GM18502 (cell line): ENCODE results near the gene VSIG10L2.
"Not testable (repeated sequence)": the region's sequence is repeated elsewhere in the genome, so short reads cannot be mapped to it uniquely, and the experiment has no call there.

Experiments
- ATAC-seq: cut with Tn5 transposase; IDR thresholded peaks from one replicate; pipeline ENCODE4 v1.9.1; 2021; ENCODE audit warnings: mild to moderate bottlenecking; ENCODE audit not compliant: unreplicated experiment, poor library complexity

Gene VSIG10L2

DNA sequence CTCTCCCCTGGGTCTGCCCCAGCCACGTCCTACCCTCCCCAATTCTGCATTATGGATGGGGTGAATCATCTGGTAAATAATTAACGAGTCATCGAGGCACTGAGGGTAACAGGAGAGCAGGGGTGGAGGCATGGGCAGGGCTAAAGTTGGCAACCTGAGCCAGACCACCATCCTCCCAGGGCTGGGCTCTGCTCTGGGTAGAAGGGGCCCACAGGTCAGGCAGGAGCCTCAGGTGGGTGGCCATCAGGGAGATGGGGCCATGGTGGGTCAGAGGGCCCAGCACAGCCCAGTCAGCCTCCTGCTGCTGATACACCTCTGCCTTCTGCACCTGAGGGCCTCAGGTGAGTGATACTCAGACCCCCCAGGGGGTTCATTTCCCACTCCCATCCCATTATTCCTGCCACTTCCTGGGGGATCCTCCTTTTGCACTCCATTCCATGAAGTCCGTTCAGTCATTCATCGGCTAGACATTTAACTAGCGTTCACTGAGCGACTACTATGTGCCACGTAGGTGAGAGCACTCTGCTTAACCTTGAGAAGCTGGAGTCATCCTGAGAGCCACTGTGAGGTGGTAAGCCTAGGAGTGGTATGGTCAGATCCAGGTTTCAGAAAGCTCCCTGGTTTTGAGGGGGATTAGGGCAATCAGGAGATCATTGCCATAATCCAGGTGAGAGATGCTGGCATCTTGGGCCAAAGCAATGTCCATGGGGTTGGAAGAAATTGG is at the start of gene VSIG10L2:
Gene VSIG10L2 (plus strand): TSS at position 248 of the 724 bp plus-strand sequence. CDS start 12 bp downstream, at position 260.
- no peak for ATAC-seq

DNA sequence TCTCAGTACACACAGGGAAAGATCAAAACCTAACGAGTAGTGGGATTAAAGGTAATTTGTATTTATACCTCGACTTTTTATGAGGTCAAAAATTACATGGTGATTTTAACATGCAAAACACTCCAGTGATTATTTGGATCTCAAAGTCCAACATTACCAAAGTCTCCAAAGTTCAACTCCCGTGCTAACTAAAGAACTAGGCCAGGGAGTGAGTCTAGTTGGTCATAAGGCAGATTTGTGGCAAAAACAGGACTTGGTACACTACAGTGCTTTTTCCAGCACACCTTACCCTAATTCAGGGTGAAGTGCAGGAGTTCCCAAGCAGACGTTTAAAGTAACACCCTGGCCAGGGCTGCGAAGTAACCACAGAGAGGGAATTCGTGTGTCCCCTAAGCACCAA is 44.0 kb upstream of the VSIG10L2 start:
- no peak for ATAC-seq

DNA sequence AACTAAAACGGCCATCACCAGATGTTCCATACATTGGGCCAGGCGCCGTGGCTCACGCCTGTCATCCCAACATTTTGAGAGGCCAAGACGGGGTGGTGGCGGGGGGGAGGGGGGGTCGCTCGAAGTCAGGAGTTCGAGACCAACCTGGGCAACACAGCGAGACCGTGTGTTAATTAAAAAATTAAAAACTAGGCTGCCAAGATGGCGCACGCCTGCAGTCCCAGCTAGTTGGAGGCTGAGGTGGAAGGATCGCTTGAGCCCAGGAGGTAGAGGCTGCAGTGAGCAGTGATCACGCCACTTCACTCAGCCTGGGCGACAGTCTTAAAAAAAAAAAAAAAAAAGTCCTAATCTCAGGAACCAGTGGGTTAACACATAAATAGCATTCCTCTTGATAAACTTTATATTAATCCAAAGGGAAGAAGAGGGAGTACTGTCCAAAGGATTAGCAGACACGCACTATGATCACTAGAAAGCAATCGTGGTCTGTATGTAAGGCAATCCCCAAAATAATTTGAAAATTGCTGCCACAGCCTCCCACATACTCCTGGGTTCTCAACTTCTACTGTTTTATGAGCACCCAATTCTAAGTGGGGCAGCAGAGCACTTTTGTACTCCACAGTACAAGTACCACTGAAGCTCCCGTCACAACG is 43.4 kb upstream of the VSIG10L2 start:
- ATAC-seq, result no peak

DNA sequence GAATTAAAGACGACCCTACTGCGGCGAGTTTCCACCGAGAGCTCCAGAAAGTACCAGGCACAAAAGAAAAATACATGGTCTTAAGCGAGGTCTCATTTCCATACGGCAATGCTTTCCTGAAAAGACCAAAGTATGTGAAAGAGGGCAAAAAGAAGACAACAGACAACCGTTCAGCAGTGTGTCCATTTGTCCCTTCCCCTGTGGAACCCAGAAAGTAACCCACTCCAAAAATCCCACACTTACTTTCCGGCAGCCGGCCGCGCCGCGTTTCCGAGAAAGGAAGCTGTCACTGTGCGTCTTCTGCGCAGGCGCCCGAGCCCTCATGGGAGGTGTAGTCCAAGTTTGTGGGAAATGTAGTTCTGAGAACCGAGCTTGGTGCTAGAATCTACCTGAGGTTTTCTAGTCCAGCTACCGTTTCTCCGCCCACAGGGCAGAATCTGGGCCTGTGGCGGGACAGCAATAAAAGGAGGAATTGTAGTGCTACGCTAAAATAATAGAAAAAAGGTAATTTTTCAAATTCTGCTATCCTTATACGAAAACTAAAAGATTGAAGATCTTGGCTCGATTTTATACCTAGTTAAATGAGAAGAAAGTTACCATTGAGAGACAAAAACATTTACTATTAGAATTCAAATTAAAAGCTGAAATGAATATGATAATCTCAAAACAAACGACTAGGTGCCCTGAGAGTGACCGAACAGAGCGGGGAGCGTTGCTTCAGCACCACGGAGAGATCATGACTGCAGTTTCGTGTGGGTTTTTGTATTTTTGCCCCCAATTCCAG is 42.7 kb upstream of the VSIG10L2 start, which contains the start of gene PUS3:
Gene PUS3 (minus strand): TSS at position 280 of the 784 bp plus-strand sequence. CDS start 6,922 bp downstream, outside the sequence.
- peak; percentile 98 for ATAC-seq

DNA sequence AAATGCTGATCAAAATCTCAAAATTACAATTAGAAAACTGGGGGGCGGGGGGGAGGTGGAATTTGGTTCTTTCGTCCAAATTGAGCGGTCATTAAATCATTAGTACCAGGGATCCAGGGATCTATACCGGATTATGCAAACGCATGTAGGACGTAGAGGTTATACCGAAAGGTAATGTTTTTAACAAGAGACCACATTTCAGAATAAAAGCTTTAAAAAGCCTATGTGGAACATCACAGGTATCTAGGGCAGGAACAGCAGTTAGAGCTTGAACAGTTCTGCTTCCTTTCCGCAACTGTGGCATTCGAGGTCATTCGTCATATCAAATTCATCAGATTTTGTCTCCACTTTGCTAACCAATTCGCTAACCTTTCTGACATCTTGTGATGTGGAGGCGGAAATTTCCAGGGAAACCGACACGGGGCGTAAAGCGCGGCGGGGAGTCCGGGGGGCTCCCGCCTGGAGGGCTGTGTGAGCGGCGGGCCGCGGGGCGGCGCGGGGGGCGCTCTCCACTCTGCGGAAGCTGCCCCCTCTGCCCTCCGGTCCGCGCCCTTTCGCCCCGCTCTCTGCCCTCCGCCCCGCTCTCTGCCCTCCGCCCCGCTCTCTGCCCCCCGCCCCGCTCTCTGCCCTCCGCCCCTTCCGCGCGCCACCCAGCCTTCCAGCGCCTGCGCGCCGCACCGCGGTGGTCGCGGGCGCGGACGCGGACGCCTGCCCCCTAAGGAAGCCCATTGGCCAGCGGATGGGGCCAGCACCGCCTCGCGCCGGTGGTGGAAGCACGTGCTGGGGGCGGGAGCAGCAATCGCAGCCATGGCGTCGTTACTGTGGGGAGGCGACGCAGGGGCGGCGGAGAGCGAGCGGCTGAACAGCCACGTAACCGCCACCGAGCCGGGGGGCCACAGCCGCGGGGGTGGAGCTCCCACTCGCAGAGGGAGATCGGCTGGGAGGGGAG is 41.9 kb upstream of the VSIG10L2 start, which contains the start of gene DDX25:
Gene DDX25 (plus strand): TSS at position 798 of the 949 bp plus-strand sequence. CDS start 10 bp downstream, at position 808.
- no peak for ATAC-seq

DNA sequence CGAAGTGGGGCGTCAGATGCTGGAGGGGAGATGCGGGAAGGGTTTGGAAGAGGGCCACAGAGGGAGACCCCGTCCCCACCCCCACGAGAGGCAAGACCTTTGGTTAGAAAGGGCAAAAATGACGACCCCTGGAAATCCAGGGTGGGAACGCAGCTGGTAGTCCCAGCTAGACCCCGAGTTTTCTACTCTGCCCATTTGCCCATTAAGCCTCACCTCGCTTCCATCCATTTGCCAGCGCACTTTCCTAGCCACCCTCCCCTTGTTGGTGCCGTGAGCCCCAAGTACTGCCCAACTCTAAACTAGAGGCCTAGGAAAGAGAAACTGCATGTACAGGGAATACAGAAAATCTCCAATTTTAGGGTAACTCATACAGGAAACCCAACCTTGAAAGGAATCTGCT is 41.2 kb upstream of the VSIG10L2 start:
- ATAC-seq, result no peak

DNA sequence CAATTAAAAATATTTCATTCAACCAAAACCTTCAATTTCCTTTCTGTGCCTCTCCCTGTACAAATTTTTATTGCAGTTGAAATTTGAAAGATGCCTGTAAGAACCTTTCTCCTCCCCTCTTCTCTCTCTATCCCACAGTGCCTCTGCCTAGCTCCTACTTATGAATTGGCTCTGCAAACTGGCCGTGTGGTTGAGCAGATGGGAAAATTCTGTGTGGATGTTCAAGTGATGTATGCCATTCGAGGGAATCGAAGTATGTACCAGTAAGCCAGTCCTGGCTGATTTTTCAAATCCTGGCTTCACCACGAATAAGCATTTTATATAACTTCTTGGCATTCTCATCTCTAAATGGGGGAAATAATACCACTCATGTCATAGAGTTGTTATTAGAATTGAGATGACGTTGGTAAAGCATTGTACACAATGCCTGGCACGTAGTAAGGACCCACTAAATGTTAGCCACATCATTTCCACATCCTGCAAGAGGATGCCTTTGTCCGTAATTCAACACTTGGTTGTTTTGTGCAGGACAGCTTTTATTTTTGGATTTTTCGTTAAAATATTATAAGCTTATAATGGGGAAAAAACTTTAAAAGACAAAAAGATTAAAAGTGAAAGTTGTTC is 35.5 kb upstream of the VSIG10L2 start:
- ATAC-seq, result no peak

DNA sequence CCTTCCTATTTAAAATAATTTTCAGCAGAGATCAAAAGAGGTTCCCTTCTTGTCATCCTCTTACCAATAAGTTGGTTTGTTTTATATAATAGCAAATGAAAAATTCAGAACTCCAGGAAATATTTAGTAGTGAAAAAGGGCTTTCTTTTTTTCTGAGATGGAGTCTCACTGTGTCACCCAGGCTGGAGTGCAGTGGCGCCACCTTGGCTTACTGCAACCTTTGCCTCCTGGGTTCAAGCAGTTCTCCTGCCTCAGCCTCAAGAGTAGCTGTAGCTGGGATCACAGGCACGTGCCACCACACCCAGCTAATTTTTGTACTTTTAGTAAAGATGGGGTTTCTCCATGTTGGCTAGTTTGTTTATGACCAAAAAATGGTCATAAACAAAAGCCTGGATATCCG is 31.2 kb upstream of the VSIG10L2 start:
- not testable (repeated sequence) for ATAC-seq

DNA sequence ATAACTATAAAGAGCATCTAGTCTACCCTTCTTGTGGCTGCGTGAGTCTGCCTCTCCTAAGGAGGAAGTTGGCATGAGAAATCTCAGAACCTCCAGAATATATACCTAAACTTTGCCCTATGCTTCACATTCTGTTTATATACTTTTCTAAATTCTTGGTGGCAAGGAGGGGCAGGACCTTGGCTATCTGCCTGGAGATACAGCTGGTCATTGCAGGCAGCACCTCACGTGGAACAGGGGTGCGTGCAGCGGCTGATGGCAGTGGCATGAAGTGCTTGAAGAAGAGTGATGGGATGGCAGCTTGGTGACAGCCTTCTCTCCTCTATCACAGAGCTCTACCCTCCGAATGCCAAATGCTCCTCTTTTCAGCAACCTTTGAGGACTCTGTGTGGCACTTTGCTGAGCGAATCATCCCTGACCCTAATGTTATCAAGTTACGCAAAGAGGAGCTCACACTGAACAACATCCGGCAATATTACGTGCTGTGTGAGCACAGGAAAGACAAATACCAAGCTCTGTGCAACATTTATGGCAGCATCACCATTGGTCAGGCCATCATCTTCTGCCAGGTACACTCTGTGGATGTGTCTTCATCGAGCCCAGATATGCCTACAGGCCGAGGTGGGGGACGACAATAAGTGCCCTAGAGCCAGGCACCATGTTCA is 29.0 kb upstream of the VSIG10L2 start:
- ATAC-seq, result no peak

DNA sequence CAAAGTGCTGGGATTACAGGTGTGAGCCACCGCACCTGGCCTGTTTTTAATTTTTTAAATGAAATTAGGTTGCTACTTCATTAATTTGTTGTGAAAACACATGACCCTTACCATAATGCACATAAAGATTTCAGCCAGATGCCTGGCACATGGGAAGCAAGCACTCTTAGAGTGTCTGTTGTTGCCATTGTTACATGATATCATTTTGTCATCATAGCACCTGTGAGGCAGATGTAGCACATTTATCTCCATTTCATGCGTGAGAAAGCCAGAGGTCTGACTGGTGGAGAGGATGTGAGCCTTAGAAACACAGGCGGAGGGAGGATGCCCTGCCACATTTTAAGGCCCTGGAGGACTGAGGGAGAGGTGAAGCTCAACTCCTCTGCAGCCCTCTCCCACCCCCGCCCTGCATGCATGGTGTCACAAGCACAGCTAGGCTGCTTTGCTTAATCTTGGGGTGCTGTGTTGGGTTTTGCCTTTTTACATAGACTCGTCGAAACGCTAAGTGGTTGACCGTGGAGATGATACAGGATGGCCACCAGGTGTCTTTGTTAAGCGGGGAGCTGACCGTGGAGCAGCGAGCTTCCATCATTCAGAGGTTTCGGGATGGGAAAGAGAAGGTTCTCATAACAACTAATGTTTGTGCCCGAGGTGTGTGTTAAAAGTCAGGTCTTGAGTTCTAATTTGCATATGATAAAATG is 27.6 kb upstream of the VSIG10L2 start:
- no peak for ATAC-seq

DNA sequence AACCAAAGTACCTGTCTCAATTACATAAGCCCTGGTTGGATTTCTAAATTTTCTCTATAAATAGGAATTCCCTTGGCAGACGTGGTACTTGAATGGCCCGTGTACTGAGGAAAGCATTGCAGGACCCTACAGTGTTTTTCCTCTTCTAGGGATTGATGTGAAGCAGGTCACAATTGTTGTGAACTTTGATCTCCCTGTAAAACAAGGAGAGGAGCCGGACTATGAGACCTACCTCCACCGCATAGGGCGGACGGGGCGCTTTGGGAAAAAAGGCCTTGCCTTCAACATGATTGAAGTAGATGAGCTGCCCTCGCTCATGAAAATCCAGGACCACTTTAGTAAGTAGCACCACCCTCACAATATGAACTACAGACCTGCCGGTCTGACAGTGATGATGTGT is 24.8 kb upstream of the VSIG10L2 start:
- ATAC-seq, result no peak

DNA sequence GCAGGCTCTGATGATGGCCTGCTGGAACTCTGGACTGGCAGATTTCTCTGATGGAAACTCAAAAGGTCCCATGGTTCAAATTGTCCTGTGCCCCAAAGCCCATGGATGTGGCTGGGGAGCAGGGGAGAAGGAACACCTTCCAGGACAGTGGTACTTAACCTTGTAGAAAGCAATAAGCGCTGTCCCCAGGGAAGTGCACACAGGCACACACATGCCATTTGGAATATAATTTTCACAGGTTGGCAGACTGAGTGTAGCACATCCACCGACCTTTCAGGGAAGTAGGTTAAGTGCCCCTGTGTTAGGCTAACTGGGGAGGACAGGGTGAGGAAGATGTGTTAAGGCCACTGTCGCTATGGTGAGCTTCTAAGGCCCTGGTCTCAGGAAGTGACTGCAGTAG is 23.7 kb upstream of the VSIG10L2 start:
- no peak for ATAC-seq

DNA sequence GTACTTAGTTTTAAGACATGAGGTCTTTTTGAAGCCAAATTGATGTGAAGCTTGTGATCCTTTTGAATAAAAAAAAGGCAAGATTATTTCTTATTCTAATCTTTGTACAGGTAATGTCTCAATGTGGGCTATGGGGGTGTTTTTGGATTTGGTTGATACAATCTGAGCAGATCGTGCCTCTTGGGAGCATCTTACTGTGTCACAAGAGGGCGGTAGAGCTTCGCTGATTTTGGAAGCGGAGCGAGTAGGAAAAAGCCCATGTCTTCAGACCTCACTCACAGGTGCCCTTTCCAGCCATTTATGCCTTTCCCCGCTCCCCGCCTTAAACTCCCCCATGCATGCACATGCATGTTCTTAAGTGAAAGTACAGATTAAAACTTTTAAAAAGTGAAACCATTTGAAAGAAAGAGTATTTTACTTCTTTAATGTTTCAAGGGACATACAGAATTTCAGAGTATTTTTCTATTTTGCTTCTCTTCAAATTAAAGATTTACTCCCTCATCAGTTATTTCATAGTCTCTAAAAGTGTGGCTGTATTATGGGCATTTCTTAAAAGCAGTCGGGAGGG is 22.7 kb upstream of the VSIG10L2 start:
- peak; percentile 69 for ATAC-seq

DNA sequence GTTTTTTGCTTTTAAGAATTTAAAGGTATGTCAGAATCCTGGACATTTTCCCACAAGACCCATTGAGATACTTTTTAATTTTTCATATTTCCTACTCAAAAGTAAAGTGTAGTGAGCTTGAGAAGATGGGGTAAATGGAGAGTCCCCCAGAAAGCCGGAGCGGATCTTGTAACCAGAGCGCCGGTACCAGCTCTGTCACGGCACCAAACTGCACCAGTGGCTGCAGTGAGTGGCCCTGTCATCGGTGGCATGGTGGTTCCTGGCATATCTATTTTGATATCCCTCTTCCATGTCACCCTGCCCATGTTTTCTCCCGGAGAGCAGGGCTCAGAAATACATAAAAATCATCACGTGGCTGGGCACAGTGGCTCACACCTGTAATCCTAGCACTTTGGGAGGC is 22.2 kb upstream of the VSIG10L2 start:
- ATAC-seq, result no peak

DNA sequence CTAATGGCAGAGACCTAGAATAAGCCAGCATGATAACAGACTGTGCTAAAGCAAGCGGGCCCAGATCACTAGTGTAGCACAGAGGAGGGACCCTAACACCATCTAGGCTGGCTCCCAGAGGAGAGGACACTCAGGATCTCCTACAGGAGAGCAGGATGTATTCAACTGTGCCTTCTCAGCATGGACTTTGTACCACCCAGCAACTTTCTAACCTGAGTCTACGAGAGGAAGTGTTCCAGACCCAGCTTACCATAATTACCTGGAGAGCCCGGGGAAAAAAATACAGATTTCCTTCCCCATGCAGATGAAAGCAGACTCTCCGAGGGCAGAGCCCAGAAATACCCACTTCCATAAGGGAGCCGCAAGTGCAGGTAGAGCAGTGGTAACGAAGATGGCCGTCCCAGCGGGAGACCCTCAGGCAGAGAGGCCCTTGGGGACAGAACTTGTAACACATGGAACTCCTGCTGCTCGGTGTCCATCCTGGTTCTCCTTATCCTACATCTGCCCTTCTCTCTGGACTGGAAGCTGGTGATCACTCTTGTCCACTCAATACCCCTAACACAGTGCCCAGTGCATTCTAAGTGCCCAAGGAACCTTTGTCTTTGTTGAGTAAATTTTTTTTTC is 21.3 kb upstream of the VSIG10L2 start:
- ATAC-seq, result no peak

DNA sequence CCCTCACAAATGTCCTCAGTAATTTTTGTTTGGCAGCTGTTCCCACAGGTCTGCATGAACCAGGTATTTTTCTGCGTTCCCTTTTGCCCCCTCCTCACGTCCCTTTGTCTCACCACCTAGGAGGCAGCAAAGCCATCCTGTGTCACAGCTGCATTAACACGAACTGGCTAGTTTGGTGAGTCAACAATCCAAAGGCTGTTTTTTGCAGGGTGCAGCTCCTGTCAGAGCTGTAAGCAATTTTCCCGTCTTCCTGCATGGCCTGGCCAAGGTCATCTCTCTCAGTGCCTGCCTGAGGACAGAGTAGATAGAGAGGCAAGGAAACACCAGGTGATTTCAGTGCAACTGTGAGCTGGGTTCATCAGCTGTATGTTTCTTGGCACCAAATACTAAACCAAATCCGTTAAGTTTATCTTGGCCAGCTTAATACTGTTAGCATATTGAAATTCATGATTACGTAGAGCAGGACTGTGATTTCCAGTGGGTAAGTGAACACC is 20.6 kb upstream of the VSIG10L2 start:
- no peak for ATAC-seq

DNA sequence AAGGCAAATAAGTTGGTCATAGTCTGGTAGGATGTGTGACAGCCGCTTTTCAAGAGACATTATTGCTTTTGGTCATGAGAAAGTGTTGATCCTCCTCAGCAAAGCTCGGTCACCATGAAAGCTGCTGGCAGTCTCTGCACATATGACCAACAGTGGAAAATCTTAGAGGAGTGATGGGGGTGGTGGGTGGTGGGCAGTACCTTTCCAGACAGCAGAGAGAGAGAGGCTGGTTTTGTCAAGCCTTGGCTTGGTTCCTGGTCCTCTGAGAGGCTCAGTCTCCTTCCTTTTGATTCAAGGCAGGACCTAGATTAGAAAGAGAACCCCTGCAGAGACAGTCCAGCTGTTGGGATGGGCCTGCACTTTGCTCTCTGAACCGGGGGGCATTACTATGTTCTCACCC is 20.0 kb upstream of the VSIG10L2 start:
- ATAC-seq, result no peak
